Loucy (cell line): ENCODE results near the gene NELFA.

ENCODE experiments used
- H2AFZ ChIP-seq: fragments of 200-600 bp; sonication (generic); 2 replicates; pipeline ENCODE4 v1.6.0; 2016; ENCODE audit warnings: antibody characterized with exemption, mild to moderate bottlenecking, low read length, moderate library complexity
- H3F3A ChIP-seq: fragments of 200-600 bp; 2 replicates; pipeline ENCODE4 v1.6.0; 2016; ENCODE audit warnings: antibody characterized with exemption, low read depth, mild to moderate bottlenecking
- H3K27me3 ChIP-seq: fragments of 200-600 bp; sonication (generic); 2 replicates; pipeline ENCODE4 v1.6.1; 2014; ENCODE audit warnings: low read length, mild to moderate bottlenecking; ENCODE audit not compliant: insufficient read depth, poor library complexity, severe bottlenecking
- H3K36me3 ChIP-seq: fragments of 200-600 bp; sonication (generic); 2 replicates; pipeline ENCODE4 v1.6.1; 2016; ENCODE audit warnings: low read length; ENCODE audit not compliant: insufficient read depth
- H3K4me1 ChIP-seq: fragments of 200-600 bp; sonication (generic); 2 replicates; pipeline ENCODE4 v1.5.1; 2014; ENCODE audit warnings: low read length, mild to moderate bottlenecking; ENCODE audit not compliant: insufficient read depth, poor library complexity, severe bottlenecking
- H3K4me2 ChIP-seq: fragments of 200-600 bp; sonication (generic); 2 replicates; pipeline ENCODE4 v1.6.0; 2014; ENCODE audit warnings: antibody characterized with exemption, low read length, low read depth, mild to moderate bottlenecking; ENCODE audit not compliant: poor library complexity, severe bottlenecking
- H3K4me3 ChIP-seq: fragments of 200-600 bp; sonication (generic); 2 replicates; pipeline ENCODE4 v1.5.1; 2014; ENCODE audit warnings: low read length, mild to moderate bottlenecking, mixed read lengths; ENCODE audit not compliant: poor library complexity, severe bottlenecking
- H3K79me2 ChIP-seq: fragments of 200-600 bp; sonication (generic); 2 replicates; pipeline ENCODE4 v1.6.1; 2014; ENCODE audit warnings: low read length; ENCODE audit not compliant: insufficient read depth
- H3K9ac ChIP-seq: fragments of 200-600 bp; sonication (generic); 2 replicates; pipeline ENCODE4 v1.6.0; 2014; ENCODE audit warnings: mild to moderate bottlenecking, low read depth, low read length, moderate library complexity; ENCODE audit not compliant: poor library complexity, severe bottlenecking
- H3K9me2 ChIP-seq: fragments of 200-600 bp; sonication (generic); replicated peaks from 2 replicates; pipeline ENCODE4 v1.6.1; 2016; ENCODE audit warnings: low read depth, low read length, mixed read lengths
- H3K9me3 ChIP-seq: fragments of 200-600 bp; sonication (generic); 2 replicates; pipeline ENCODE4 v1.6.1; 2014; ENCODE audit warnings: mild to moderate bottlenecking, antibody characterized with exemption, low read length, low read depth; ENCODE audit not compliant: insufficient read depth
- H4K20me1 ChIP-seq: fragments of 200-600 bp; sonication (generic); 2 replicates; pipeline ENCODE4 v1.6.0; 2014; ENCODE audit warnings: antibody characterized with exemption, low read length, mild to moderate bottlenecking; ENCODE audit not compliant: insufficient read depth, poor library complexity, severe bottlenecking
- EZH2phosphoT487 ChIP-seq: fragments of 200-600 bp; IDR thresholded peaks from 2 replicates; pipeline ENCODE4 v1.6.1; 2018; ENCODE audit warnings: antibody characterized with exemption, mild to moderate bottlenecking, moderate library complexity, borderline replicate concordance
- TF ChIP-seq, protein P1 (sequence below): fragments of 200-600 bp; sonication (generic); conservative IDR thresholded peaks from 2 replicates; pipeline ENCODE4 v1.5.1; 2014; ENCODE audit warnings: mild to moderate bottlenecking, antibody characterized with exemption, low read length

NELFA gene

DNA sequence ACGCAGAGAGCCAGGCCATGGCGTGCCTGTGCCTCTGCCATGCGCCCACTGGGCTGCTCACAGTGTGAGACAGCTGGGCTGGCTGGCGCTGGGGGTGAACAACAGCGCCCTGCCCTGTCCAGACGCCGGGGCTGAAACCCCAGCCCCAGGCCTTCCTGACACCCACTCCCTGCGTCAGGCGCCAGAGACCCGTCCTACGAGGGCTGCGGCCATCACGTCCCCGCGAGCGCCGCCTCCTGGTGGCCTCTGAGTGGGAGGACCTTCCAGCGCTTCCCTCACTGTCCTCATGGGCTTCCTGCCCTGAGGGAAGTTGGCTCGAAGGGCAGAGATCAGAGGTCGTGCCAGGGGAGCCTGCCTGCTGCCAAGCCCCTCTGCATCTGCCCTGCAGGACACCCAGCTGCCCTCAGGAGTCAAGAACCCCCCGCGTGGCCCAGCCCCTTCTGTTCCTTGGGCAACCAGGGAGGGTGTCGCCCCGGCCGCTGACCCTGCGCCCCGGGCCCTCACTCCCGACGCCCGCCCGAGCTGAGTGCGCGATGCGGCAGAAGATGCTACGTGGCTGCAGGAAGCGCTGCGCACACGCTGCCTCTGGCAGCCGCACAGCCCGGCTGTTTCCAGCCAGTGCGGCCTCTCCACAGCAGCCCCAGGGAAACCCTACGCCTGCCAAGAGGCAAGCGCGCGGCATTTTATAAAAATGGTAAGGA is 16.2 kb downstream of the NELFA start:
- Histone ChIP-seq H3K36me3 (peaks cover 39% of the 10 kb centered on the region; the same call in 1 of the 2 replicates), H3K9ac (no peak overlapping the region), H3F3A (no peaks in the 10 kb centered on the region), H4K20me1 (peaks cover 35% of the 10 kb centered on the region), H3K4me3 (no peak overlapping the region), H3K4me2 (no peak overlapping the region), H3K9me2 (no peaks in the 10 kb centered on the region), H3K4me1 (no peaks in the 10 kb centered on the region), H3K79me2 (peaks cover 72% of the 10 kb centered on the region), H2AFZ (no peak overlapping the region), H3K9me3 (no peaks in the 10 kb centered on the region), H3K27me3 (no peaks in the 10 kb centered on the region)
- no peak for TF ChIP-seq EZH2phosphoT487
- TF ChIP-seq, protein P1, sequence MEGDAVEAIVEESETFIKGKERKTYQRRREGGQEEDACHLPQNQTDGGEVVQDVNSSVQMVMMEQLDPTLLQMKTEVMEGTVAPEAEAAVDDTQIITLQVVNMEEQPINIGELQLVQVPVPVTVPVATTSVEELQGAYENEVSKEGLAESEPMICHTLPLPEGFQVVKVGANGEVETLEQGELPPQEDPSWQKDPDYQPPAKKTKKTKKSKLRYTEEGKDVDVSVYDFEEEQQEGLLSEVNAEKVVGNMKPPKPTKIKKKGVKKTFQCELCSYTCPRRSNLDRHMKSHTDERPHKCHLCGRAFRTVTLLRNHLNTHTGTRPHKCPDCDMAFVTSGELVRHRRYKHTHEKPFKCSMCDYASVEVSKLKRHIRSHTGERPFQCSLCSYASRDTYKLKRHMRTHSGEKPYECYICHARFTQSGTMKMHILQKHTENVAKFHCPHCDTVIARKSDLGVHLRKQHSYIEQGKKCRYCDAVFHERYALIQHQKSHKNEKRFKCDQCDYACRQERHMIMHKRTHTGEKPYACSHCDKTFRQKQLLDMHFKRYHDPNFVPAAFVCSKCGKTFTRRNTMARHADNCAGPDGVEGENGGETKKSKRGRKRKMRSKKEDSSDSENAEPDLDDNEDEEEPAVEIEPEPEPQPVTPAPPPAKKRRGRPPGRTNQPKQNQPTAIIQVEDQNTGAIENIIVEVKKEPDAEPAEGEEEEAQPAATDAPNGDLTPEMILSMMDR, result no peak

DNA sequence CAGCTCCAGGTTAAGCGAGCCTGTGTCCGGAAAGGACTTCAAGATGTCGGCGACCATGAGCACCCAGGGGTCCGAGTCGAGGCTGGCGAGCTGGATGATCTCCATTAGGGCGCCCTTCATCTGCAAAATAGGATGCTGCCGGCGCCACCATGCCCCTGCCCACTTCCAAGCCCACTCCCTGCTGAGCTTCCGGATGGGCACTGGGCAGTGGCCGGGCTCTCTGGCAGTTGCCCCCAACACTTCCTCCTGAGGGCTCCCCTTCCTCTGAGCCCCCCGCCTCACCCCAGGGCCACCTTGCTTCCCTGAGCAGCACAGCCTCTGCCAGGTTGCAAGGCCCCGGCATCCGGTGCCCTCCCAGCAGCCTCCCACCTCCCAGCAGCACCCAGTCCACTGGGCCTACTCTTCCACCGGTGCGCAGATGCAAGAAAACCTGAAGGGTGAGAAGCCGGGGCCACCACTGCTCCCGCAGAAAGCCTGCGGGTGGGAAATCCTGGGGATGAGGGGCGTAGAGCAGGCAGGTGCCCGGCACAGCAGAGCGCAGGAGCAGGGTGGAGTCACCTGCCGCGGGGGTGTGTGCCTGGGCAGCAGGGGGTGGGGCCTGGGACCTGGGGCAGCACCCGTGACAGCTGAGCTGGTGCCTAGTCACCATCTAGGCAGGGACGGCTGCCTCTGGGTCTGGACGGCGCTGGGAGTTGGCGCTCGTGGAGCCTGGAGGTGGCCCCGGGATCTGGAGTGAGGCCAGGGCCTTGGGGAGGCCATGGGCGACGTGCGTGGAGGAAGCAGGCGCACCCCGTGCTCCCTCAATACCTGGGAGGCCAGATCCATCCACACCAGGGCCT is 17.0 kb downstream of the NELFA start:
- Histone ChIP-seq H3K79me2 (peaks cover 64% of the 10 kb centered on the region), H3K27me3 (no peaks in the 10 kb centered on the region), H4K20me1 (peaks cover 32% of the 10 kb centered on the region), H2AFZ (no peak overlapping the region), H3K9me2 (no peaks in the 10 kb centered on the region), H3K9ac (no peak overlapping the region), H3K4me3 (no peak overlapping the region), H3K36me3 (peaks cover 47% of the 10 kb centered on the region; the same call in 1 of the 2 replicates), H3K9me3 (no peaks in the 10 kb centered on the region), H3F3A (no peaks in the 10 kb centered on the region), H3K4me2 (no peak overlapping the region), H3K4me1 (no peaks in the 10 kb centered on the region)
- no peak for TF ChIP-seq EZH2phosphoT487
- TF ChIP-seq, protein P1, result no peak

DNA sequence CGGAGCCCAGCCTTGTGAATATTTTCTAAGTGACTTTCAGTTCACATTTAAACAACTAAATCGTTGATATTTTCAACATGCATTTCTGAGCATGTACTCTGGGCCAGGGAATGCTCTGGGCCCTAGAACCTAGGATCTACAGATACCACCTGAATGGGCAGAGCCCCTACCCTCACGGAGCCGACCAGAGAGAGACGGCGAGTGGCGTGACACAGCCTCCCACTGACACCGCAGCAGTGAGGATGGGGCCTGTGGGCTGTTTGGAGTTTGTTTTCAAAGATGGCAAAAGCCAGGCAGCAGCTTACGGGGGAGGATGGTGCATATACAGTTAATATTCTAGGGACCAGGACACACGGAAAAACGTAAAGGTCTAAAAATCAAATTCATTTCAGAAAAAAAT is 17.7 kb downstream of the NELFA start:
- no peak overlapping the region for H3K4me3 ChIP-seq
- peaks cover 56% of the 10 kb centered on the region for H3K79me2 ChIP-seq
- no peaks in the 10 kb centered on the region for H3K4me1 ChIP-seq
- H3K9me2 ChIP-seq, result no peaks in the 10 kb centered on the region
- no peak overlapping the region for H2AFZ ChIP-seq
- TF ChIP-seq EZH2phosphoT487, result no peak
- TF ChIP-seq, protein P1, result no peak
- H3F3A ChIP-seq, result no peaks in the 10 kb centered on the region
- H3K9me3 ChIP-seq, result no peaks in the 10 kb centered on the region
- H3K36me3 ChIP-seq, result peaks cover 48% of the 10 kb centered on the region; the same call in 1 of the 2 replicates
- no peaks in the 10 kb centered on the region for H3K27me3 ChIP-seq
- peaks cover 25% of the 10 kb centered on the region for H4K20me1 ChIP-seq
- H3K9ac ChIP-seq, result no peak overlapping the region
- no peak overlapping the region for H3K4me2 ChIP-seq
